HAP-1 (cell line): ENCODE results near the gene KDM6A.
"Not testable (repeated sequence)": the region's sequence is repeated elsewhere in the genome, so short reads cannot be mapped to it uniquely, and the experiment has no call there.

Experiments used
- DNase-seq, 2 experiments: peaks; one replicate each; pipeline ENCODE4 v3.0.0-alpha.2; 2016 to 2020; ENCODE audit warnings: low spot score in 2 of 2
- H3K27me3 ChIP-seq: fragments of 250-450 bp; sonication (Bioruptor Pico); 2 replicates; pipeline ENCODE4 v1.5.1; 2020; ENCODE audit warnings: low read depth, mild to moderate bottlenecking, moderate library complexity
- H3K36me3 ChIP-seq: fragments of 250-450 bp; sonication (Bioruptor Pico); replicated peaks from 2 replicates; pipeline ENCODE4 v1.5.1; 2020; ENCODE audit warnings: mild to moderate bottlenecking
- H3K4me1 ChIP-seq: fragments of 250-450 bp; sonication (Bioruptor Pico); 2 replicates; pipeline ENCODE4 v1.5.1; 2020; ENCODE audit warnings: mild to moderate bottlenecking
- H3K4me3 ChIP-seq: fragments of 250-450 bp; sonication (Bioruptor Pico); 2 replicates; pipeline ENCODE4 v1.5.1; 2020; ENCODE audit warnings: mild to moderate bottlenecking, moderate library complexity
- H3K9me3 ChIP-seq: fragments of 250-450 bp; sonication (Bioruptor Pico); 2 replicates; pipeline ENCODE4 v1.5.1; 2020; ENCODE audit warnings: mild to moderate bottlenecking, moderate library complexity
- in situ Hi-C: fragments of 300-500 bp; cut with MboI; formaldehyde crosslinking; loops from 3 replicates; pipeline ENCODE4 v1.14.3; 2020; ENCODE audit warnings: low sequenced_read_pairs, inconsistent platforms, mixed read lengths

KDM6A gene

DNA sequence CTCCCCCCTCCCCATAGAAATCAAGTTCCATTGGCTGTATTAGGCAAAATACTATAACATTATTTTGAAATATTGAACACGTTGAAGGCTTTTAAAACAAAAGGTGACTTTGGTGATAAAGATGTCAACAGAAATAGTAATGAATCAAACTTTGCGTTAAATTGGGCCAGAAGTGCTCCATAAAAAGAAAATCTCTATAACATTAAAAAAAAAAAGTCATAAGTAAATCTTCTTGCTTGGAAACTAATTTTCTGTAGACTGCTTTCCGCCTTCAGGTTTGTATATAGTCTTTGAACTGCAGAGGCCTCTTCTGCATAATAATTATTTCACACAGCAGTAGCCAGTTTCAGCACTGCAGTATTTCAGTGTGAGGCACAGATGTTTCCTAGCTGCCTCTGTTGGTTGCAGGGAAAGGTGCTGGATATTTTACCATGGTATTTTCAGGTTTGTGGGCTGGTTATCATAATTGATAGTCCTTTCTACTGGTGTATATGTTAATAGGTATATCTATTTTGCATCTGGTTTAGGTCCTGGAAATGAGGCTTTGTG lies 158.9 kb downstream of the KDM6A start:
- Histone ChIP-seq H3K4me3 (no peak overlapping the region), H3K36me3 (no peaks in the 10 kb centered on the region), H3K9me3 (no peaks in the 10 kb centered on the region), H3K27me3 (no peaks in the 10 kb centered on the region), H3K4me1 (peaks cover 7% of the 10 kb centered on the region; the same call in 1 of the 2 replicates)
- in situ Hi-C loops, result no loop called here
- no peak for DNase-seq

DNA sequence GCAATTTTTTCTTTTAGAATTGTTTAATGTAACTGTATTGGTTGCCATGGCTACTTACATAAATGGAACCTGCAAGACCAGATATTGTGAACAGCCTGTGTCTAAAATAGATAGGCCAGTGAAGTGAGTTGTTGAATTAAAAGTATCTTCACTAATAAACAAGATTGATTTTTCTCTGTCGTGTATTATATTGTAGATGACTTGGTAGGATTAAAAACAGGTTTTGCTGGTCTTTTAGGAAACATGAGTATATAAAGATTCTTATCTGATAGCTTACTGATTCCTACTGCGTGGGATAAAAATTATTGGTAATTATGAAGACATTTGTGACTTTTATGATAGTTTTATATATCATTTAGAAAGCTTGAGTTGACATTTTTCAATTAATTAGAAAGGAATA lies 162.1 kb downstream of the KDM6A start:
- no peak for DNase-seq
- in situ Hi-C loops, result no loop called here
- H3K36me3 ChIP-seq, result no peaks in the 10 kb centered on the region
- H3K27me3 ChIP-seq, result no peaks in the 10 kb centered on the region
- H3K4me3 ChIP-seq, result no peak overlapping the region
- H3K4me1 ChIP-seq, result peaks cover 7% of the 10 kb centered on the region; the same call in 1 of the 2 replicates
- H3K9me3 ChIP-seq, result no peaks in the 10 kb centered on the region

DNA sequence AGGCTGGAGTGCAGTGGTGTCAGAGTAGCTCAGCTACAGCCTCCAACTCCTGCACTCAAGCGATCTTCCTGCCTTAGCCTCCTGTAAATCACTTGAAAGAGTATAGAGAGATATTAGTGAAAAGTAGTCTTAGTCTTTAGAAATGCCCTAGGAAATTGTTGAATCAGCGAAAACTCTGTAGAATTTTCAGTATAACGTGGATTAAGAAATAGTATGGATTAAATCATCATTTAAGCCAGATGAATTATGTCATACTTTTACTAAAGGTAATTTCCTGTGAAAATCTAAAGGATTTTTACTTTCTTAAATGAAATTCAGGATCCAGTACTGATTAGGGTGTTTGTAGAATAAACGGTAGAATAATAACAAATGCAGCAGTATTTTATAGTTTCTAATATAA lies 163.2 kb downstream of the KDM6A start:
- Histone ChIP-seq H3K4me1 (peaks cover 7% of the 10 kb centered on the region; the same call in 1 of the 2 replicates), H3K9me3 (no peaks in the 10 kb centered on the region), H3K36me3 (no peaks in the 10 kb centered on the region), H3K4me3 (no peak overlapping the region), H3K27me3 (no peaks in the 10 kb centered on the region)
- DNase-seq, result no peak
- in situ Hi-C loops, result no loop called here

DNA sequence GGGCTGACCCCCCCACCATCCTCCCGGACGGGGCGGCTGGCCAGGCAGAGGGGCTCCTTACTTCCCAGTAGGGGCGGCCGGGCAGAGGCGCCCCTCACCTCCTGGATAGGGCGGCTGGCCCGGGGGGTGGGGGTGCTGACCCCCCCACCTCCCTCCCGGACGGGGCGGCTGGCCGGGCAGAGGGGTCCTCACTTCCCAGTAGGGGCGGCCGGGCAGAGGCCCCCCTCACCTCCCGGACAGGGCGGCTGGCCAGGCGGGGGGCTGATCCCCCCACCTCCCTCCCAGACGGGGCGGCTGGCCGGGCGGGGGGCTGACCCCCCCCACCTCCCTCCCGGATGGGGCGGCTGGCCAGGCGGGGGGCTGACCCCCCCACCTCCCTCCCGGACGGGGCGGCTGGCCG lies 167.1 kb downstream of the KDM6A start:
- H3K4me3 ChIP-seq, DNase-seq, H3K36me3 ChIP-seq, H3K27me3 ChIP-seq, in situ Hi-C loops, H3K4me1 ChIP-seq, H3K9me3 ChIP-seq: not testable (repeated sequence)

DNA sequence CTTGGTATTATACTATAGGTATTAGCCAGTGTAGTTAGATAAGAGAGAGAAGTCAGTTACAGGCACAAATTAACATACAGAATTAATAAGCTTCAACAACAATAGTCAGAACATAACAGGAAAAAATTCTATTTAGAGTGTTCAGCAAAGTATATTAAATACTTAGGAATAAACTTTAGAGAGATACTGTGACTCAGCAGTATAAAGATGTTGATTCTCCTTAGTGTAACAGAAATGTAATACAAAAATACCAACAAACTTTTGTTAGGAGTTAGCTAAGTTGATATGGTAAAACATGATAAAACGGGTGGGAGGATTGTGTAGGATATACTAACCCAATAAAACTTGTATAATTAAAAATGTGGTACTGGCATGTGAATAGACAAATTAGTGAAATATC lies 173.4 kb downstream of the KDM6A start:
- in situ Hi-C loops, result no loop called here
- no peak overlapping the region for H3K4me3 ChIP-seq

DNA sequence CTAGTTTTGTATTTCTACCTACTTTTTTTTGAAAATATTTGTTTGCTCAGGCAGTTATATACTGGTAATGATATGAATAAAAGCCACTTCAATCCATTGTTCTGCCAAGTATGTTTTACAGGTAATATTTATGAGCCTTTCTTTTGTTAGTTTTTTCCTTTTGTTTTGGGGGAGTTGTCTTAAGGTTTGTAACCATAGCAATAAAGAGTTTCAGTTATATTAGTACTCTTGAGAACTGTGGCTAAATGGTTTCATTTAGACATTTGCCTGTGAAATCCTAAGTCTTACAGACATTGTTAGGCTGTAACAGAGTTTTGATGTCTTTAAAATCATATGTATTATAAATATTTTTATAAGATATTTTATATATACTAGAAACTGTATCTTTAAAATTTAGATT lies 177.6 kb downstream of the KDM6A start:
- peaks cover 11% of the 10 kb centered on the region for H3K4me1 ChIP-seq
- DNase-seq, result peak in 1 of 2 experiments; percentile 51
- H3K36me3 ChIP-seq, result peaks cover 2% of the 10 kb centered on the region; the same call in 1 of the 2 replicates
- H3K27me3 ChIP-seq, result no peaks in the 10 kb centered on the region
- in situ Hi-C loops, result no loop called here
- H3K4me3 ChIP-seq, result no peak overlapping the region
- no peaks in the 10 kb centered on the region for H3K9me3 ChIP-seq

More for the DNA sequence above, 173.4 kb downstream of the KDM6A start:
- Histone ChIP-seq H3K9me3 (no peaks in the 10 kb centered on the region), H3K4me1 (peaks cover 11% of the 10 kb centered on the region), H3K36me3 (no peaks in the 10 kb centered on the region), H3K27me3 (no peaks in the 10 kb centered on the region)
- DNase-seq, result no peak

DNA sequence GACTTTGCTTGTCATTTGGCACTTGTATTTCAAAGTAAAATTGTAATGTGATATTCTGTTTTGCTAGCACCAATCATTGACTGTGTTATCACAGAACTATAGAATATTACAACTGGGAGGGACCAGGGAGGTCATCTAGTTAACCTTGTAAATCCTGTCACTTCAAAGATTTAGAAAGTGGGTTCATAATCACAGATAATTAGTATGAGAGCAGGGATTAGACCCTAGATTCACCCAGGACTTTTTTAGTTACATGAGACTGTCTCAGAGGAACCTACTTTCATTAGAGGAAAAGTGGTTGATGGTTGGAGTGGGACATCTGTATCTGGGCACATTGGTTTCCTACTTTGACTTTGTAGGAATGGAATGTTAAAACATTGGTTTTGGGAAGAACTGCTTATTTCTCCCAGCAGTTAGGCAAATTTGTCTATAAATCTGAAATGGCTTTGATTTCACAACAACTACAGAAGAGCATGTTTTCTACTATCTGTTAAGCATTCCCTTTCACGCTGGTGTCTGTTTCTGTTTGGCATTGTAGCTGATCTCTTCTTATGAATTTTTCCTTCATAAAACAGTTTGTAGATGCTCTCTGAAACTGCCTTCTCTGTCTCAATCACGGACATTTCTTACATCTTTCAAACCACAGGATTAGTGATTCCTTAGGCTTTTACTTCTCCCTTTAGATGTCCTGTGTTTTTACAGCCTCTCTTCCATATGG lies 183.6 kb downstream of the KDM6A start:
- H3K4me3 ChIP-seq, result no peak overlapping the region
- no peak for DNase-seq
- no peaks in the 10 kb centered on the region for H3K9me3 ChIP-seq
- in situ Hi-C loops, result no loop called here
- H3K4me1 ChIP-seq, result no peaks in the 10 kb centered on the region
- peaks cover 15% of the 10 kb centered on the region for H3K36me3 ChIP-seq
- no peaks in the 10 kb centered on the region for H3K27me3 ChIP-seq

DNA sequence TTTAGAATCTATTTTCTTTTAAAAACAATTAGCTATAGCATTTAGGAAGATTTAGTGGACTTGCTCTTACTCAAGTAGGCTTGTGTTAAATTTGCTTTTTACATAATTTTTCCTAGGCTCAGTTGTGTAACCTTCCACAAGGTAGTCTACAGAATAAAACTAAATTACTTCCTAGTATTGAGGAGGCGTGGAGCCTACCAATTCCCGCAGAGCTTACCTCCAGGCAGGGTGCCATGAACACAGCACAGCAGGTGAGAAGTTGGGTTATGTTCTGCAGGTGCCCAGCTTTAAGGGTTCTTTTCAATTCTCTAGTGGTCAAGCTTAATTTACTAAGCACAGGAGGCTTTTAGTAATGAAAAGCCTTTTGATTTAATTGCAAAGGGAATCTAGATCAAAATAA lies 186.9 kb downstream of the KDM6A start:
- in situ Hi-C loops, result not testable (repeated sequence)
- peaks cover 40% of the 10 kb centered on the region for H3K36me3 ChIP-seq

DNA sequence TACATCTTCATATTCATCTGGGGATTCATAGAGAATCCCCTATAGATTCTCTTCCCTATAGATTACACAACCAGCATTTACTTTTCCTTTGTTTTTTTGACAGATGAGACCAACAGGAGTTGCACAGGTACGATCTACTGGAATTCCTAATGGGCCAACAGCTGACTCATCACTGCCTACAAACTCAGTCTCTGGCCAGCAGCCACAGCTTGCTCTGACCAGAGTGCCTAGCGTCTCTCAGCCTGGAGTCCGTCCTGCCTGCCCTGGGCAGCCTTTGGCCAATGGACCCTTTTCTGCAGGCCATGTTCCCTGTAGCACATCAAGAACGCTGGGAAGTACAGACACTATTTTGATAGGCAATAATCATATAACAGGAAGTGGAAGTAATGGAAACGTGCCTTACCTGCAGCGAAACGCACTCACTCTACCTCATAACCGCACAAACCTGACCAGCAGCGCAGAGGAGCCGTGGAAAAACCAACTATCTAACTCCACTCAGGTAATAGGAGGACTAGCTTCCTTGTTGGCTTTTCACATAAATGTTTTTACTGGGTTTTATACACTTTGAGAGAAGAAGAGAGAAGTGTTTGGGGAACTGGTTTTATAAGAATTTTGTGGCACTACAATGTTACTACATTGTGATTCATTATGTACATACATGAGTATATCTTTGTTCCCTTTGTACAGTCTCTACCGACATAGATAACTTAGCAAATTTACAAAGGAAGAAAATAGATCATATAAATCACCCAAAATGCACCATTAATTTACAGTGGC lies 190.5 kb downstream of the KDM6A start:
- in situ Hi-C loops, result no loop called here
- no peaks in the 10 kb centered on the region for H3K4me1 ChIP-seq
- H3K36me3 ChIP-seq, result peaks cover 41% of the 10 kb centered on the region
- no peak for DNase-seq
- no peaks in the 10 kb centered on the region for H3K27me3 ChIP-seq
- H3K4me3 ChIP-seq, result no peak overlapping the region
- H3K9me3 ChIP-seq, result no peaks in the 10 kb centered on the region

More for the DNA sequence above, 186.9 kb downstream of the KDM6A start:
- not testable (repeated sequence) for DNase-seq, H3K27me3 ChIP-seq, H3K4me3 ChIP-seq, H3K4me1 ChIP-seq, H3K9me3 ChIP-seq

DNA sequence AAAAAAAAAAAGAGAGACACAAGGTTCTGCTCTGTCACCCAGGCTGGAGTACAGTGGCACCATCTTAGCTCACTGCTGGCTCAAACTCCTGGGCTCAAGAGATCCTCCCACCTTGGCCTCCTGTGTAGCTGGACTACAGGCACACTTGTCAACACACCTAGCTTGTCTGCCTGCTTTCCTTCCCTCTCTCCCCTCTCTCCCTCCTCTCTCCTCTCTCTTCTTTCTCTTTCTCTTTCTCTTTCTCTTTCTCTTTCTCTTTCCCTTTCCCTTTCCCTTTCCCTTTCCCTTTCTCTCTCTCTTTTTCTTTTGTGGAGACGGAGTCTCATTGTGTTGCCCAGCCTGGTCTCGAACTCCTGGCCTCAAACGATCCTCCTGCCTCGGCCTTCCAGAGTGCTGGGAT lies 195.6 kb downstream of the KDM6A start:
- in situ Hi-C loops, result no loop called here

DNA sequence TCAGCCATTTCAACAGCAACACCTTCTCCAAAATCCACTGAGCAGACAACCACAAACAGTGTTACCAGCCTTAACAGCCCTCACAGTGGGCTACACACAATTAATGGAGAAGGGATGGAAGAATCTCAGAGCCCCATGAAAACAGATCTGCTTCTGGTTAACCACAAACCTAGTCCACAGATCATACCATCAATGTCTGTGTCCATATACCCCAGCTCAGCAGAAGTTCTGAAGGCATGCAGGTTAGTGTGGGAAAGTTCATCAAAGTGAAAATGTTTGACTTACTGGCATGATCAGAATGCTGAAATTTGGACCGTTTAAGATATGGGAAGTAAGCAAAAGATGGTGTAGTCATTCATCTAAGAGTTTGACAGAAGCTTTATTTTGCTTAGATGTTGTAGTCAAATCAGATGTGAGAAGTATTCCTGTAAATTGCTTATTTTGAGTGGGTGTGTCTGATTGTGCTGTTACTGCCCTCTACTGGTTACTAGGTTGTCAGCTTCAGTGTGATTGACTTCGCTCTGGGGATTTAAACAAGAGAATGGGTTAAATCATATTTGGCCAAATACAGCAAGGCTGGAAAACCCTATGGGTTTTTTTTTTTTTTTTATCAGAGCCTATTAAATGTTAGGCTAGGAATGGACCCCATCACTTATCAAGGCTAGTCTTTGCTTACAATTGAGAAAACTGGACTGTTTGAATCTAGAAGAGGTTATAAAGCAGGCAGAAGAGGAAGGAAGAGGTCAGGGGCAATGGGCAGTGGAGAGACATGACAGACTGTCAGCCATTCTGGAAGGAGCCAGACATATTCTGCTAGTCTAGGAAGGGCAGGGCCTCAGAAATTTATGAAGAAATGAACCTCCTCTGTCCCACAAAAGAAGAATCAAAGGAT lies 197.4 kb downstream of the KDM6A start:
- no peaks in the 10 kb centered on the region for H3K9me3 ChIP-seq
- no peaks in the 10 kb centered on the region for H3K27me3 ChIP-seq
- DNase-seq, result peak; percentile 31 to 54
- H3K4me3 ChIP-seq, result no peak overlapping the region
- H3K36me3 ChIP-seq, result peaks cover 8% of the 10 kb centered on the region
- in situ Hi-C loops, result no loop called here
- H3K4me1 ChIP-seq, result no peaks in the 10 kb centered on the region

More for the DNA sequence above, 195.6 kb downstream of the KDM6A start:
- peaks cover 23% of the 10 kb centered on the region for H3K36me3 ChIP-seq
- H3K4me3 ChIP-seq, result no peak overlapping the region
- no peaks in the 10 kb centered on the region for H3K4me1 ChIP-seq
- no peaks in the 10 kb centered on the region for H3K27me3 ChIP-seq
- DNase-seq, result no peak
- H3K9me3 ChIP-seq, result no peaks in the 10 kb centered on the region

DNA sequence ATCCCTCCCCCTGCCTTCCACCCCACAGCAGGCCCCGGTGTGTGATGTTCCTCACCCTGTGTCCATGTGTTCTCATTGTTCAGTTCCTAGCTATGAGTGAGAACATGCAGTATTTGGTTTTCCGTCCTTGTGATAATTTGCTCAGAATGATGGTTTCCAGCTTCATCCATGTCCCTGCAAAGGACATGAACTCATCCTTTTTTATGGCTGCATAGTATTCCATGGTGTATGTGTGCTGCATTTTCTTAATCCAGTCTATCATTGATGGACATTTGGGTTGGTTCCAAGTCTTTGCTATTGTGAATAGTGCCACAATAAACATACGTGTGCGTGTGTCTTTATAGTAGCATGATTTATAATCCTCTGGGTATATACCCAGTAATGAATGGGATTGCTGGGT lies 200.0 kb downstream of the KDM6A start:
- H3K27me3 ChIP-seq, DNase-seq, in situ Hi-C loops, H3K4me1 ChIP-seq, H3K9me3 ChIP-seq, H3K4me3 ChIP-seq: not testable (repeated sequence)
- peaks cover 11% of the 10 kb centered on the region for H3K36me3 ChIP-seq

DNA sequence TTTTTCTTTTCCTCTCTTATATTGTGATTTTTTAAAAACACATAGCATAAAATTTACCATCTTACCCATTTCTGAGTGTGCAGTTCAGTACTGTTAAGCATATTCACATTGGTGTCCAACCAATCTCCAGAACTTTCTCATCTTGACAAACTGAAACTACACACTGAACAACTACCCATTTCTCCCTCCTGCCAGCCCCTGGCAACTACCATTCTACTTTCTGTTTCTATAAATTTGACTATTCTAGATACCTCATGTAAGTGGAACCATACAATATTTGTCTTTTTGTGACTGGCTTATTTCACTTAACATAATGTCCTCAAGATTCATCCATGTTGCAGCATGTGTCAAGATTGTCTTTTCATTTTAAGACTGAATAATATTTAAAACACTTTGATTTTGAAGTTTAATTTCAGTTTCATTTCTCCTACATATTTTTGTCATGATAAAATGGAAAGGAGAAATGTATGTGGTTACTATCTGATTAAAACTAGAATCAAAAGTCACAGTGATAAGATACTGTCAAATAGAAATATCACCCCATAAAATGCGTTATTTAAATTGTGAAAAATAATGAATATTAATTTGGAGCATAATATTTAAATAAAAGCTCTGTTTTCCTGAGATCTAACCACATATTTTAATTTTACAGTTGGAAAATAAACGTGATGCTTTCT lies 204.9 kb downstream of the KDM6A start:
- Histone ChIP-seq H3K4me1 (no peaks in the 10 kb centered on the region), H3K36me3 (peaks cover 15% of the 10 kb centered on the region), H3K9me3 (no peaks in the 10 kb centered on the region), H3K4me3 (no peak overlapping the region), H3K27me3 (no peaks in the 10 kb centered on the region)
- in situ Hi-C loops, result no loop called here
- DNase-seq, result no peak
